Cardiac fibroblast (primary cell): ENCODE results near the gene SLC51A.

Experiments
- DNase-seq, 2 donors: peaks; one replicate each; pipeline versions ENCODE4 v3.0.0 to v3.0.0-alpha.2; 2010; ENCODE audit warnings: low read depth in 2 of 2
- H3K4me3 ChIP-seq, 2 donors: replicated peaks in 1 of 2; 1 replicate in 1 of 2; 2 replicates in 1 of 2; pipeline ENCODE4 v1.5.1; 2011; ENCODE audit warnings: low read depth in 2 of 2, low read length in 2 of 2, mild to moderate bottlenecking in 2 of 2, moderate library complexity in 1 of 2
- CTCF ChIP-seq: IDR thresholded peaks from one replicate; pipeline ENCODE4 v1.5.1; 2011; ENCODE audit warnings: low read depth, mild to moderate bottlenecking, low read length, inconsistent platforms

The SLC51A gene

GRCh38 chr3:196263819-196264218, 47.5 kb downstream of the SLC51A start:
- no peak for TF ChIP-seq CTCF
- no peak overlapping the region for H3K4me3 ChIP-seq
- no peak for DNase-seq

- no peak overlapping the region for H3K4me3 ChIP-seq
- peak; percentile 74 to 96 for DNase-seq
- TF ChIP-seq CTCF = no peak
These were observed 52.2 kb downstream of the SLC51A start for GRCh38 chr3:196268284-196269163.

GRCh38 chr3:196270499-196270898, 54.2 kb downstream of the SLC51A start:
- TF ChIP-seq CTCF = no peak
- no peak for DNase-seq
- no peak overlapping the region for H3K4me3 ChIP-seq

DNA sequence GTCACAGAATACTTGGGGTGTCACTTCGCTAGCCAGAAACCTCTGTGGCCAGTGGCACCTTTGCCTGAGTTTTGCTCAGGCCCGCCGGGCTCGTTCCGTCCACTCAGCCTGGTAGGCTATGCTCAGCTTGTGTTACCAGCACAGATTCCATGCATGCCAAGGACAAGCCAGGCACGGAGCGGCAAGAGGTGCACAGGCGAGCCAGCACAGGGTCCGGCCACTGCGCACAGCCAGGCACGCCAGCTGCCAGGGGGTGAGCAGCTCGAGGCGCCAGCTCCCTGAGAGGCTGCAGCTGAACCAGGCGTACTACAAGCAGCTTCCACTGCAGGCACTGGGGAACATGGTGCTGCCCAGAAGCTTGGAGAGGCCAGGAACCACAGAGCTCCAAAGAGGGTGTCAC, 56.5 kb downstream of the SLC51A start:
- no peak for DNase-seq
- TF ChIP-seq CTCF = no peak
- H3K4me3 ChIP-seq = no peak overlapping the region

DNA sequence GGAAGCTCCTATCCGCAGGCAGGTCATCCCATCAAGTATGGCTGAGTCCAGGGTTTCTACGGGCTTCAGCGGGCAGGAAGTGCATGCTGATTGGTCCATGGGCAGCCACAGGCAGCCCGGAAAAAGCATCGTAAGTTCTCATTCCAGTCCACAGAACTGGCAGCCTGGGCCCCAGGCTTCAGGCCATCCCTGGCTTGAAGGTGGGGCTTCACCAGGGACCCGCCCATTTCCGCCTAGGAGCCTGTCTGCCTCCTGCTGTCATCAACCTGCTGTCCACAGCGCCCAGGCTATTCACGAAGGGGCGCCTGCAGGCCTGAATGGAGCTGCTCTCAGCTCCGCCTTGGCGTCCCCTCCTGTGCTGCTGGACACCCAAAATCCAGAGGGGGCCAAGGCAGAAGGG, 57.3 kb downstream of the SLC51A start:
- no peak overlapping the region for H3K4me3 ChIP-seq

GRCh38 chr3:196274585-196274984, 58.3 kb downstream of the SLC51A start:
- DNase-seq = peak in 1 of 2 donors; percentile 57
- no peak overlapping the region for H3K4me3 ChIP-seq

More for the DNA sequence above, 57.3 kb downstream of the SLC51A start:
- TF ChIP-seq CTCF = no peak
- no peak for DNase-seq

More at GRCh38 chr3:196274585-196274984, 58.3 kb downstream of the SLC51A start:
- no peak for TF ChIP-seq CTCF
